ENCODE data around the gene C16orf95. TPM values are rescaled to one million over a fixed set of nuclear protein-coding genes. Genes with fewer than 3 reads are reported as not detected.

C16orf95 gene
- total RNA-seq, 2 experiments from 2014 or later = 5.6 to 12.8 TPM

DNA sequence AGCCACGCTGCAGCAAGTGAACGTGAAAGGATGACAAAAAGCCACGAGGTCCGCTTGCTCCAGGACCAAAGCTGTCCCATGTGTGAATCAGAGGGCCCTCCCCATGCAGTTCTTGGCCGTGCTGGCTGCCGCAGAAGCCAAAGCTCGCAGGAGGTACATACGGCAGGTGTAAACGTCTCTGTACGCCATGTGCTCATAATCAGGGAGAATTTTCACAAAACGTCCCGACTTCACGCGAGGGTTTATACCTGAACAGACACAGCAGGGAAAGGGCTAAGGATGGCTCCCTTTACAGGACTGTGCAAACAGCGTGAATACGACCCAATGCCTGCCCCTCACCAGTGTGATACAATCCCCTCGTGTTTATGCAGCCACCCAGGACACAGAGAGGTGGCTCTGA lies 41.1 kb upstream of the C16orf95 start:
- CTCF ChIA-PET = no interaction called here
- POLR2A ChIA-PET = no interaction called here

GRCh38 chr16:87356491-87356853 lies 39.3 kb upstream of the C16orf95 start:
- Mint-ChIP-seq H3K4me1 (peaks cover 4% of the 10 kb centered on the region), H3K9me3 (ENCODE audit: low read depth) (no peaks in the 10 kb centered on the region), H3K36me3 (ENCODE audit: low read depth) (peaks cover 28% of the 10 kb centered on the region), H3K27ac (no peak overlapping the region), H3K4me3 (no peak overlapping the region), H3K27me3 (no peaks in the 10 kb centered on the region)
- ATAC-seq (no peak), DNase-seq (no peak)
- intact Hi-C loops (cut with DNase I, micrococcal nuclease) = no loop called here
- ChIA-PET CTCF (interaction anchor here (0.7 kb wide), 1 partner anchor 30 kb away, joined by 3 read pairs; no protein-coding TSS in a partner anchor), POLR2A (no interaction called here)

More for the DNA sequence above, 41.1 kb upstream of the C16orf95 start:
- H3K27ac Mint-ChIP-seq = no peak overlapping the region
- no peaks in the 10 kb centered on the region for H3K9me3 Mint-ChIP-seq (ENCODE audit: low read depth)
- no peak overlapping the region for H3K4me3 Mint-ChIP-seq
- ATAC-seq (no peak), DNase-seq (no peak)
- intact Hi-C loops (cut with DNase I, micrococcal nuclease) = no loop called here
- H3K36me3 Mint-ChIP-seq (ENCODE audit: low read depth) = peaks cover 25% of the 10 kb centered on the region
- peaks cover 4% of the 10 kb centered on the region for H3K4me1 Mint-ChIP-seq
- H3K27me3 Mint-ChIP-seq = no peaks in the 10 kb centered on the region

- POLR2A ChIA-PET = no interaction called here
- H3K27ac Mint-ChIP-seq = no peak overlapping the region
- CTCF ChIA-PET = no interaction called here
- no peak for ATAC-seq
- H3K4me1 Mint-ChIP-seq = peaks cover 2% of the 10 kb centered on the region
- H3K9me3 Mint-ChIP-seq (ENCODE audit: low read depth) = no peaks in the 10 kb centered on the region
- H3K27me3 Mint-ChIP-seq = no peaks in the 10 kb centered on the region
- no peak overlapping the region for H3K4me3 Mint-ChIP-seq
- intact Hi-C loops (cut with DNase I, micrococcal nuclease) = no loop called here
- no peak for DNase-seq
- H3K36me3 Mint-ChIP-seq (ENCODE audit: low read depth) = peaks cover 19% of the 10 kb centered on the region
Observed at GRCh38 chr16:87353613-87354012, 36.4 kb upstream of the C16orf95 start.

DNA sequence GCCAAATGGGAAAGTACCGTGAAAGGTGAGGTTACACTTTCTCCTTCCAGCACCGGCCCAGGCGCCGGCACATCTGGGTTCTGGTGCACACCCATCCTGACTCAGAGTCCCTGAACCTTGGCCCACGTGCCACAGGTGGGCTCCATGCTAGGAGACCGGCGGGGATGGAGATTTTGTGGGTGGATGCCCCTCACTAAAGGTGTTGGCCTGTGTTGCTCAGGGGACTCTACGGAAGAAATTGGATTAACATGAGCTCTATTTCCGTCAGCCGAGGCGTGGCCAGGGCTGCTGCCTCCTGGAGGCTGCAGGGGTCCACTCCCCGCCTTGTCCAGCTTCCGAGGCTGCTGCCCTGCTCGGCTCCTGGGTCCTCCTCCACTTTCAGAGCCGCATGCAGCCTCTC lies 35.6 kb upstream of the C16orf95 start:
- DNase-seq = no peak
- ATAC-seq = no peak
- CTCF ChIA-PET = no interaction called here
- H3K4me1 Mint-ChIP-seq = peaks cover 2% of the 10 kb centered on the region
- H3K36me3 Mint-ChIP-seq (ENCODE audit: low read depth) = peaks cover 14% of the 10 kb centered on the region
- POLR2A ChIA-PET = no interaction called here
- H3K4me3 Mint-ChIP-seq = no peak overlapping the region
- intact Hi-C loops (cut with DNase I, micrococcal nuclease) = no loop called here
- H3K9me3 Mint-ChIP-seq (ENCODE audit: low read depth) = no peaks in the 10 kb centered on the region
- H3K27ac Mint-ChIP-seq = no peak overlapping the region
- no peaks in the 10 kb centered on the region for H3K27me3 Mint-ChIP-seq

DNA sequence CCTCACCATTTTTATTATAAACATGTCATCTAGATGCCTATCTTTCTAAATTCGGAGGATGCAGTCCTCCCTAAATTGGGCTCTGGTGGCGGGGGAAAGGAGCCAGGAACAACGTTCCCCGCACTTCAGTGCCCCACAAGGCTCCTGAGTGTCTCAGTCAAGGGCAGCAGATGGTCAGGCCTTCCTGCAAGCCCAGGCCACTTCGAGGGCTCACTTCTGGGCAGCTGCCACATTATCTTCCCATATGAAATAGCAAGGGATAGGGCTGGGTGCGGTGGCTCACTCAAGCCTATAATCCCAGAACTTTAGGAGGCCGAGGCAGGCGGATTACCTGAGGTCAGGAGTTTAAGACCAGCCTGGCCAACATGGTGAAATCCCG lies 34.1 kb upstream of the C16orf95 start:
- ATAC-seq = no peak

GRCh38 chr16:87350681-87351319 lies 33.6 kb upstream of the C16orf95 start:
- H3K36me3 Mint-ChIP-seq (ENCODE audit: low read depth) = peaks cover 13% of the 10 kb centered on the region
- no peaks in the 10 kb centered on the region for H3K9me3 Mint-ChIP-seq (ENCODE audit: low read depth)
- intact Hi-C loops (cut with DNase I, micrococcal nuclease) = no loop called here
- no peak overlapping the region for H3K27ac Mint-ChIP-seq
- ChIA-PET POLR2A (no interaction called here), CTCF (interaction anchor here (0.6 kb wide), 1 partner anchor 715 kb away, joined by 3 read pairs; no protein-coding TSS in a partner anchor)
- DNase-seq = no peak
- ATAC-seq = no peak
- peaks cover 2% of the 10 kb centered on the region for H3K4me1 Mint-ChIP-seq
- H3K27me3 Mint-ChIP-seq = no peaks in the 10 kb centered on the region
- H3K4me3 Mint-ChIP-seq = no peak overlapping the region

More for the DNA sequence above, 34.1 kb upstream of the C16orf95 start:
- CTCF ChIA-PET = no interaction called here
- Mint-ChIP-seq H3K4me1 (peaks cover 2% of the 10 kb centered on the region), H3K36me3 (ENCODE audit: low read depth) (peaks cover 12% of the 10 kb centered on the region), H3K4me3 (no peak overlapping the region), H3K27me3 (no peaks in the 10 kb centered on the region), H3K9me3 (ENCODE audit: low read depth) (no peaks in the 10 kb centered on the region), H3K27ac (no peak overlapping the region)
- intact Hi-C loops (cut with DNase I, micrococcal nuclease) = no loop called here
- POLR2A ChIA-PET = no interaction called here
- DNase-seq = no peak

DNA sequence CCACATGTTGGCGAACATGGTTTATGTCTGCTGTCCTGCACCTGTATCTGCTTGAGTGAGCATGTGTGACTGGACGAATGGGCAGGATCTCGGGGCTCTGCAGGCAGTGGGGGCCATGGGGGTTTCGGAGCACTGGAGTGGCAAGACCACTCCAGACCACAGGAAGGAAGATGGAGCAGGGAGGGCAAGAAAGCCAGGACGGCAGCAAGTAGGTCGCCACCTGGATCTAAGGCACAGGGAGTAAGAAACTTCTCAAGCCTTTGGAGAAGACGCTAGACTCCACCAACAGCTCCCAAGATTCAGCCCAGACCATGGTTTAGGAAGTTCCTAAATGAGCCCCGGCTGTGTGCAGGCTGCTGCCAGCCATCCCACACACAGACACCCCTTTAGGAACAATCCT lies 32.8 kb upstream of the C16orf95 start:
- Mint-ChIP-seq H3K9me3 (ENCODE audit: low read depth) (no peaks in the 10 kb centered on the region), H3K4me1 (peaks cover 8% of the 10 kb centered on the region), H3K27ac (no peak overlapping the region), H3K36me3 (ENCODE audit: low read depth) (peaks cover 19% of the 10 kb centered on the region), H3K4me3 (no peak overlapping the region), H3K27me3 (no peaks in the 10 kb centered on the region)
- no peak for DNase-seq
- POLR2A ChIA-PET = no interaction called here
- no peak for ATAC-seq
- intact Hi-C loops (cut with DNase I, micrococcal nuclease) = no loop called here
- CTCF ChIA-PET = interaction anchor here (0.6 to 1.1 kb wide), 2 partner anchors 24 to 716 kb away, joined by 3 read pairs; no protein-coding TSS in a partner anchor

- intact Hi-C loops (cut with DNase I, micrococcal nuclease) = loop anchor here in 1 of 2 experiments (5.0 kb wide), 1 partner anchor 34 kb away; the partner anchor contains the start of gene FBXO31
- no peak for ATAC-seq
- H3K4me3 Mint-ChIP-seq = no peak overlapping the region
- DNase-seq = no peak
- POLR2A ChIA-PET = interaction anchor here (0.8 kb wide), 1 partner anchor 32 kb away, joined by 3 read pairs; the partner anchor contains the start of gene C16orf95
- H3K27ac Mint-ChIP-seq = peak overlapping the region; percentile 13
- peaks cover 11% of the 10 kb centered on the region for H3K4me1 Mint-ChIP-seq
- CTCF ChIA-PET = interaction anchor here (1.1 kb wide), 1 partner anchor 23 kb away, joined by 3 read pairs; no protein-coding TSS in a partner anchor
- peaks cover 19% of the 10 kb centered on the region for H3K36me3 Mint-ChIP-seq (ENCODE audit: low read depth)
- no peaks in the 10 kb centered on the region for H3K9me3 Mint-ChIP-seq (ENCODE audit: low read depth)
- no peaks in the 10 kb centered on the region for H3K27me3 Mint-ChIP-seq
Observed at GRCh38 chr16:87348616-87349157, 31.5 kb upstream of the C16orf95 start.

DNA sequence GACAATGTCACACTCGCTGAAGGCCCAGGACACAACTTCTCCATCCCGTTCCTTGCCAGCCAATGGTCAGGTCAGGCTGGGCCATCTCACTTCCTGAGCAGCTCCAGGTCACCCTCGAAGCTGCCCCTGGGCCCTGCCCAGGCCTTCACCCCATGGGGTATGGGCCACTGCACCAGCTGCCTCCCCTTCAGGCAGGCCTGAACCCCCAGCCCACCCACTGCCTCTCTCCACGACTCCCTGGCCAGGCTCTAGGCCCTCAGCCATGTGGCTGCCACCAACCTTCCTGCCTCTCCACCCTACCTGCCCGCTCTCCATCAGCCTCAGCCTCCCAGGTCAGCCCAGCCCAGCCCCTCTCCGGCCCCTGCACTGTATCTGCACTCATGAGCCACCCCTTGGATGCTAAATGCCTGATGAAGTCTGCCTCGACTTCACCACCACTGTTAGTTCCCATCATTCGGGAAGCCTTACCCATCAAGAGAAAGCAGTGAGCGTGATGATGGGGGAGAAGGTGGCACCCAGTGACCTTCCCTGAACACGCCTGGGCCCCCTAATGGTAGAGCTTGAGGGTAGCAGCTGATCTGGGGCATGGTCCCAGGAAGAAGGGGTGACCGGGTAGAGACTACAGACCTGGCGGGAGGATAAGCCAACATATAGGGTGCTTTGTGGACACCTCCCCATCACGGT lies 30.9 kb upstream of the C16orf95 start:
- peaks cover 11% of the 10 kb centered on the region for H3K4me1 Mint-ChIP-seq
- intact Hi-C loops (cut with DNase I, micrococcal nuclease) = loop anchor here in 1 of 2 experiments (5.0 kb wide), 1 partner anchor 34 kb away; the partner anchor contains the start of gene FBXO31
- DNase-seq = no peak
- H3K27ac Mint-ChIP-seq = peak overlapping the region; percentile 58
- H3K27me3 Mint-ChIP-seq = no peaks in the 10 kb centered on the region
- POLR2A ChIA-PET = no interaction called here
- H3K36me3 Mint-ChIP-seq (ENCODE audit: low read depth) = peaks cover 20% of the 10 kb centered on the region
- CTCF ChIA-PET = interaction anchor here (0.6 kb wide), 1 partner anchor 78 kb away, joined by 4 read pairs; no protein-coding TSS in a partner anchor
- ATAC-seq = no peak
- H3K4me3 Mint-ChIP-seq = no peak overlapping the region
- no peaks in the 10 kb centered on the region for H3K9me3 Mint-ChIP-seq (ENCODE audit: low read depth)

DNA sequence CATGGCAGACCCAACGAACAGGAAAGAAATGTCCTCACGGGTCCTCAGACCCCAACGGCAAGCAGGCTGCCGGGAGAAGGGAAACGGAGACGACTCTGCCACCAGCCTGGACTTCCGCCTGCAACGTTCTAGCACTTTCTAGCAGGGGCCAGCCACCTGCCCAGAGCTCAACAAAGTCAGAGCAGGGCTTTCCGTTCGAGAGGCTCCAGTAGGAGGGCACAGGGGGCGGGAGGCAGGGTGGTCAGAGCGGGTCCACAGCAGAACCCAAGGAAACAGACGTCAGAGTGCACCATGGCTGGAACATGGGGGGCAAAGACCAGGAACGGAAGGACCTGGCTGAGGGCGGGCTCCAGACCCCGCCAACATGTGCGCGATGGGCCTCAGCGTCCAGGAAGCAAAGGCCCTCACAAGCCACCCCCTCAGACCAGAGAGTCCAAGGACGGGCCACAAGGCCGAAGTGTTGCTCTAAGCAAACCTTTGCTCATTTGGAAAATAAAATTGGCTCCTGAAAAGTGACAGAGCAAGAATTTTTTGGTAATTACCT lies 29.4 kb upstream of the C16orf95 start:
- H3K4me3 Mint-ChIP-seq = no peak overlapping the region
- H3K27me3 Mint-ChIP-seq = no peaks in the 10 kb centered on the region
- H3K4me1 Mint-ChIP-seq = peaks cover 11% of the 10 kb centered on the region
- POLR2A ChIA-PET = no interaction called here
- peaks cover 30% of the 10 kb centered on the region for H3K36me3 Mint-ChIP-seq (ENCODE audit: low read depth)
- no peak overlapping the region for H3K27ac Mint-ChIP-seq
- CTCF ChIA-PET = no interaction called here
- H3K9me3 Mint-ChIP-seq (ENCODE audit: low read depth) = no peaks in the 10 kb centered on the region
- ATAC-seq = no peak
- no peak for DNase-seq
- intact Hi-C loops (cut with DNase I, micrococcal nuclease) = loop anchor here in 1 of 2 experiments (5.0 kb wide), 1 partner anchor 36 kb away; the partner anchor contains the start of gene FBXO31

DNA sequence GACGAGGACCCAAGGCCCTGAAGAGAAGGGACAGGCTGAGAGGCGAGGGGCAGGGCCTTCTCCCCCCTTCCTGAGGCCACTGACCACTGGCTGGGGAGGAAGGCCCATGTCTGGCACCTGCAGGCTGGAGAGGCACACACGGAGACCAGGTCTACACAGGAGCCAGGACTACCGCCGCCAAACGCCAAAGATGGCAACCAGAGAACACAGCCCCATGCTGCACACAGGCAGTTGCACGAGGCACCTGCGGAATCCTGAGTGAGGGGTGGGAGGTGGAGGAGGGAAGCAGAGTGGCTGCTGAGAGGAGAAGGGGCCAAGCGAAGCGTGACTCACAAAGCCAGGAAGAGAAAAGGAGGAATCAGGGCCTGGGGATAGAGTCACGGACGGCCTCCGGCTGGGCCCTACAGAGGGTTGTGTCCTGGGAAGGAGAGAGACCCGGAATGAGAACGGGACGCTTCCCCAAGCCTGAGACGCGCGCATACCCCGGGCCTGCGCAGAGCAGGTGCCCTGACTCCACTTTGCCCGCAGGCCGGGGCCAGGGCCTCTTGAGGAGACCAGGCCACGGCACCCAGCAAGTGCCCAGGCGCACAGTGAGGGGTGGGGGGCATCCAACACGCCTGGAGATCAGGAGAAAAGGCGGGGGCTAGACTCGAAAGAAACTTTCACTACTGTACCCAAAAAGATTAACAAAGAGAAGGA lies 28.7 kb upstream of the C16orf95 start:
- intact Hi-C loops (cut with DNase I, micrococcal nuclease) = loop anchor here in 1 of 2 experiments (5.0 kb wide), 1 partner anchor 36 kb away; the partner anchor contains the start of gene FBXO31
- DNase-seq (no peak), ATAC-seq (no peak)
- peaks cover 11% of the 10 kb centered on the region for H3K4me1 Mint-ChIP-seq
- H3K36me3 Mint-ChIP-seq (ENCODE audit: low read depth) = peaks cover 33% of the 10 kb centered on the region
- H3K27ac Mint-ChIP-seq = peak overlapping the region; percentile 97
- no peaks in the 10 kb centered on the region for H3K27me3 Mint-ChIP-seq
- ChIA-PET CTCF (no interaction called here), POLR2A (no interaction called here)
- no peaks in the 10 kb centered on the region for H3K9me3 Mint-ChIP-seq (ENCODE audit: low read depth)
- H3K4me3 Mint-ChIP-seq = no peak overlapping the region
